Occipital lobe (tissue), 2 donors: ENCODE measurements around the gene LRRC4B. TPM values are rescaled to one million over a fixed set of nuclear protein-coding genes. Genes with fewer than 3 reads are reported as not detected.
A peak's percentile ranks its signal among the peaks of the same experiment; 100 is the strongest.
"Not testable (repeated sequence)": the region's sequence is repeated elsewhere in the genome, so short reads cannot be mapped to it uniquely, and the experiment has no call there.

Source experiments
- DNase-seq: peaks from one replicate; lab custom pipeline; 2025; lab: John Stamatoyannopoulos, UW
- total RNA-seq: library from RNA; depleted of rRNA; stranded (reverse); fragments of >200 nt; gene quantifications from one replicate; pipeline ENCODE4 v1.2.3, GENCODE V29; 2014

Gene LRRC4B
- 75.8 TPM for total RNA-seq

- no peak for DNase-seq
Measured at GRCh38 chr19:50567882-50568727, at the start of gene LRRC4B. LRRC4B (minus strand) TSS chr19:50568435; CDS start chr19:50548838, 19,597 bp downstream.

- not testable (repeated sequence) for DNase-seq
Measured at GRCh38 chr19:50612504-50613404, 44.5 kb upstream of the LRRC4B start.

- DNase-seq: peak; percentile 96
Measured at GRCh38 chr19:50607874-50608785, 39.9 kb upstream of the LRRC4B start.

- DNase-seq: no peak
Measured at GRCh38 chr19:50607388-50607787, 39.2 kb upstream of the LRRC4B start.

- DNase-seq: not testable (repeated sequence)
Measured at GRCh38 chr19:50606059-50606836, 38.0 kb upstream of the LRRC4B start.

- DNase-seq: not testable (repeated sequence)
Measured at GRCh38 chr19:50604264-50605073, 36.2 kb upstream of the LRRC4B start.

GRCh38 chr19:50602935-50603334 is 34.7 kb upstream of the LRRC4B start:
- no peak for DNase-seq

GRCh38 chr19:50602496-50602895 is 34.3 kb upstream of the LRRC4B start:
- no peak for DNase-seq

- no peak for DNase-seq
Measured at GRCh38 chr19:50602089-50602422, 33.8 kb upstream of the LRRC4B start.

- no peak for DNase-seq
Measured at GRCh38 chr19:50601407-50602088, 33.3 kb upstream of the LRRC4B start.

- DNase-seq: no peak
Measured at GRCh38 chr19:50599427-50599826, 31.2 kb upstream of the LRRC4B start.

- no peak for DNase-seq
Measured at GRCh38 chr19:50590191-50590590, 22.0 kb upstream of the LRRC4B start.

- DNase-seq: not testable (repeated sequence)
Measured at GRCh38 chr19:50581795-50582660, 13.8 kb upstream of the LRRC4B start.

- DNase-seq: no peak
Measured at GRCh38 chr19:50580970-50581634, 12.9 kb upstream of the LRRC4B start.

- DNase-seq: no peak
Measured at GRCh38 chr19:50580240-50580639, 12.0 kb upstream of the LRRC4B start.

- not testable (repeated sequence) for DNase-seq
Measured at GRCh38 chr19:50576769-50577168, 8.5 kb upstream of the LRRC4B start.

- no peak for DNase-seq
Measured at GRCh38 chr19:50573741-50574461, 5.7 kb upstream of the LRRC4B start.
